HG03139 (cell line): ENCODE results near the gene NUDT9.

ENCODE experiments used
- ATAC-seq: cut with Tn5 transposase; IDR thresholded peaks from one replicate; pipeline ENCODE4 v1.9.1; 2021; ENCODE audit not compliant: unreplicated experiment

Gene NUDT9

GRCh38 chr4:87506974-87507701 lies 84.8 kb downstream of the NUDT9 start:
- no peak for ATAC-seq
